Thyroid gland (tissue), 4 donors: Measurements from ENCODE around the gene UMODL1.

Source experiments
- POLR2A ChIP-seq, 2 donors: fragments of 450-650 bp; IDR thresholded peaks; one replicate each; pipeline ENCODE4 v1.6.1; 2017; ENCODE audit warnings: antibody characterized with exemption in 2 of 2, mild to moderate bottlenecking in 2 of 2, moderate library complexity in 1 of 2
- TF ChIP-seq, protein P1 (sequence below), 6 experiments: fragments of 200-600 bp in 3 of 6; fragments of 450-650 bp in 3 of 6; sonication (generic) in 3 of 6; IDR thresholded peaks; one replicate each; pipeline ENCODE4 v1.5.1; 2016 to 2019; ENCODE audit warnings: antibody characterized with exemption in 6 of 6, mild to moderate bottlenecking in 2 of 6, inconsistent platforms in 1 of 6, moderate library complexity in 1 of 6

DNA sequence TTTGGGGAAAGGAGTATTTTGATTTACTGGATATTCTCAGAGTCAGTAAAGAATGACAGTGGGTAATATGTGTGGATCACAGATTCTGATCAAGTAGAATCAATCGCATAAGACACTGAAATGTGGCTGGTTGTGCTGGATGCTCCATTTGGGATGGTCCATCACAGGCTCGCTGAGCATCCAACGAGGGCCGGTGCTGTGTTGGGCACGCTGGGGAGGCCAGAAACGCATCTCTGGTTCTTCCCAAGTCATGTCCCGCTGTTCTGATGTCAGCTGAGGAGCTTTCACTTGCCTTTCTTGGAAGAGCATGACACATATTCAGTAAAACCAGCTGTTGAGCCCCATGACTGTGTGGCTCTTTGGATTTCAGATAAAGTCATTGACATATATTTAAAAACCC lies 72.0 kb downstream of the UMODL1 start:
- TF ChIP-seq, protein P1, sequence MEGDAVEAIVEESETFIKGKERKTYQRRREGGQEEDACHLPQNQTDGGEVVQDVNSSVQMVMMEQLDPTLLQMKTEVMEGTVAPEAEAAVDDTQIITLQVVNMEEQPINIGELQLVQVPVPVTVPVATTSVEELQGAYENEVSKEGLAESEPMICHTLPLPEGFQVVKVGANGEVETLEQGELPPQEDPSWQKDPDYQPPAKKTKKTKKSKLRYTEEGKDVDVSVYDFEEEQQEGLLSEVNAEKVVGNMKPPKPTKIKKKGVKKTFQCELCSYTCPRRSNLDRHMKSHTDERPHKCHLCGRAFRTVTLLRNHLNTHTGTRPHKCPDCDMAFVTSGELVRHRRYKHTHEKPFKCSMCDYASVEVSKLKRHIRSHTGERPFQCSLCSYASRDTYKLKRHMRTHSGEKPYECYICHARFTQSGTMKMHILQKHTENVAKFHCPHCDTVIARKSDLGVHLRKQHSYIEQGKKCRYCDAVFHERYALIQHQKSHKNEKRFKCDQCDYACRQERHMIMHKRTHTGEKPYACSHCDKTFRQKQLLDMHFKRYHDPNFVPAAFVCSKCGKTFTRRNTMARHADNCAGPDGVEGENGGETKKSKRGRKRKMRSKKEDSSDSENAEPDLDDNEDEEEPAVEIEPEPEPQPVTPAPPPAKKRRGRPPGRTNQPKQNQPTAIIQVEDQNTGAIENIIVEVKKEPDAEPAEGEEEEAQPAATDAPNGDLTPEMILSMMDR (IDR thresholded peaks at IDR 0.05), result no peak
- no peak for TF ChIP-seq POLR2A (IDR thresholded peaks at IDR 0.05)
